IMR-90 (cell line): Measurements from ENCODE around the gene AADACL4. TPM values are rescaled to one million over a fixed set of nuclear protein-coding genes. Genes with fewer than 3 reads are reported as not detected.
A peak's percentile ranks its signal among the peaks of the same experiment; 100 is the strongest.

Source experiments
- ATAC-seq: fragments of 200-7000 bp; cut with Tn5 transposase; 2 replicates; pipeline ENCODE4 v1.9.1; 2020; ENCODE audit warnings: low read depth, mild to moderate bottlenecking, moderate library complexity
- BruUV-seq: library from RNA; stranded (reverse); fragments of 400-500 nt; replicated peaks from 2 replicates; lab custom pipeline; 2021; lab: Mats Ljungman, UMichigan
- CTCF ChIA-PET: fragments of 300-600 bp; formaldehyde crosslinking; extraction: SDS; loops from one replicate; lab custom pipeline; 2021; ENCODE audit warnings: antibody characterized with exemption; lab: Yijun Ruan, JAX
- POLR2A ChIA-PET: fragments of 300-600 bp; sonication (Branson Sonifier 250); formaldehyde crosslinking; loops from one replicate; lab custom pipeline; 2022; ENCODE audit warnings: antibody characterized with exemption; ENCODE audit not compliant: unreplicated experiment; lab: Charles Lee
- DNase-seq: peaks from one replicate; pipeline ENCODE4 v3.0.0; 2013
- H2AFZ ChIP-seq: replicated peaks from 2 replicates; pipeline ENCODE3; 2013; ENCODE audit warnings: low read length, mild to moderate bottlenecking; ENCODE audit not compliant: poor library complexity
- H2AK5ac ChIP-seq: 2 replicates; pipeline ENCODE4 v1.6.1; 2013; ENCODE audit warnings: low read depth, low read length, inconsistent platforms
- H2AK9ac ChIP-seq: replicated peaks from 2 replicates; pipeline ENCODE3; 2013; ENCODE audit warnings: mild to moderate bottlenecking, low read depth, low read length, moderate library complexity; ENCODE audit not compliant: poor library complexity
- H2BK120ac ChIP-seq: 2 replicates; pipeline ENCODE4 v1.6.1; 2013; ENCODE audit warnings: low read depth, low read length, inconsistent platforms
- H2BK15ac ChIP-seq: 3 replicates; pipeline ENCODE4 v1.6.1; 2013; ENCODE audit warnings: low read depth, low read length, inconsistent platforms
- H2BK20ac ChIP-seq: 2 replicates; pipeline ENCODE4 v1.6.1; 2013; ENCODE audit warnings: low read depth, mild to moderate bottlenecking, inconsistent platforms, low read length, moderate library complexity
- H2BK5ac ChIP-seq: 2 replicates; pipeline ENCODE4 v1.6.1; 2013; ENCODE audit warnings: mild to moderate bottlenecking, low read depth, low read length, inconsistent platforms; ENCODE audit not compliant: poor library complexity, severe bottlenecking
- H3K14ac ChIP-seq: replicated peaks from 2 replicates; pipeline ENCODE4 v1.6.1; 2013; ENCODE audit warnings: low read depth, low read length, inconsistent platforms
- H3K18ac ChIP-seq: 2 replicates; pipeline ENCODE4 v1.6.1; 2013; ENCODE audit warnings: low read depth, low read length, control low read depth
- H3K23ac ChIP-seq: 2 replicates; pipeline ENCODE4 v1.6.1; 2013; ENCODE audit warnings: low read depth, low read length, inconsistent platforms
- H3K27ac ChIP-seq: 2 replicates; pipeline ENCODE4 v1.5.1; 2013; ENCODE audit warnings: mild to moderate bottlenecking, control low read depth, low read length; ENCODE audit not compliant: insufficient read depth
- H3K27me3 ChIP-seq: 2 replicates; pipeline ENCODE4 v1.6.1; 2013; ENCODE audit warnings: low read length; ENCODE audit not compliant: control insufficient read depth, insufficient read depth
- H3K36me3 ChIP-seq: 2 replicates; pipeline ENCODE4 v1.6.1; 2013; ENCODE audit warnings: low read length, mixed read lengths; ENCODE audit not compliant: control insufficient read depth, insufficient read depth
- H3K4ac ChIP-seq: 2 replicates; pipeline ENCODE4 v1.6.1; 2013; ENCODE audit warnings: low read depth, low read length, inconsistent platforms
- H3K4me1 ChIP-seq: 2 replicates; pipeline ENCODE4 v1.6.1; 2013; ENCODE audit warnings: low read length, mixed read lengths; ENCODE audit not compliant: control insufficient read depth, insufficient read depth
- H3K4me2 ChIP-seq: 2 replicates; pipeline ENCODE4 v1.6.1; 2013; ENCODE audit warnings: low read depth, mild to moderate bottlenecking, control low read depth, low read length, moderate library complexity
- H3K4me3 ChIP-seq: 2 replicates; pipeline ENCODE4 v1.5.1; 2013; ENCODE audit warnings: low read depth, mild to moderate bottlenecking, control low read depth, low read length, moderate library complexity; ENCODE audit not compliant: insufficient read depth
- H3K56ac ChIP-seq: 2 replicates; pipeline ENCODE4 v1.6.1; 2013; ENCODE audit warnings: low read length, inconsistent platforms; ENCODE audit not compliant: insufficient read depth; ENCODE audit errors: extremely low read depth
- H3K79me1 ChIP-seq, 2 experiments: 2 replicates each; pipeline ENCODE4 v1.6.1; 2013; ENCODE audit warnings: low read length in 2 of 2, inconsistent platforms in 1 of 2, low read depth in 1 of 2
- H3K9ac ChIP-seq: 2 replicates; pipeline ENCODE4 v1.6.1; 2013; ENCODE audit warnings: low read depth, low read length, control low read depth
- H3K9me1 ChIP-seq: 2 replicates; pipeline ENCODE4 v1.6.1; 2013; ENCODE audit warnings: low read length, inconsistent platforms; ENCODE audit not compliant: insufficient read depth
- H3K9me3 ChIP-seq: 2 replicates; pipeline ENCODE4 v1.6.1; 2013; ENCODE audit warnings: low read length; ENCODE audit not compliant: control insufficient read depth, insufficient read depth
- H4K20me1 ChIP-seq: 2 replicates; pipeline ENCODE4 v1.6.1; 2013; ENCODE audit warnings: low read length, inconsistent platforms; ENCODE audit not compliant: insufficient read depth
- H4K5ac ChIP-seq: 2 replicates; pipeline ENCODE4 v1.6.1; 2013; ENCODE audit warnings: mild to moderate bottlenecking, low read depth, low read length, control low read depth
- H4K8ac ChIP-seq, 2 experiments: 2 replicates each; pipeline ENCODE4 v1.6.1; 2013; ENCODE audit warnings: low read depth in 2 of 2, low read length in 2 of 2, control low read depth in 1 of 2, inconsistent platforms in 1 of 2
- H4K91ac ChIP-seq: 2 replicates; pipeline ENCODE4 v1.6.1; 2013; ENCODE audit warnings: low read depth, low read length, inconsistent platforms; ENCODE audit not compliant: insufficient read depth
- BHLHE40 ChIP-seq: fragments of 150-350 bp; IDR thresholded peaks from 2 replicates; pipeline ENCODE4 v1.6.1; 2016; ENCODE audit warnings: mild to moderate bottlenecking, low read depth, low read length
- CEBPB ChIP-seq: IDR thresholded peaks from 2 replicates; pipeline ENCODE4 v1.6.1; 2012; ENCODE audit warnings: low read depth, low read length, improper control_type of control experiment
- CHD1 ChIP-seq: IDR thresholded peaks from 2 replicates; pipeline ENCODE4 v1.6.1; 2012; ENCODE audit warnings: low read depth, low read length, improper control_type of control experiment
- CTCF ChIP-seq: conservative IDR thresholded peaks from 2 replicates; pipeline ENCODE4 v1.5.1; 2012; ENCODE audit warnings: mild to moderate bottlenecking, low read depth, low read length, improper control_type of control experiment
- FOS ChIP-seq: fragments of 150-350 bp; IDR thresholded peaks from 2 replicates; pipeline ENCODE4 v1.6.1; 2016; ENCODE audit warnings: low read depth, low read length
- MAFK ChIP-seq: IDR thresholded peaks from 2 replicates; pipeline ENCODE4 v1.6.1; 2012; ENCODE audit warnings: low read depth, low read length, improper control_type of control experiment
- MAZ ChIP-seq: IDR thresholded peaks from 2 replicates; pipeline ENCODE4 v1.6.1; 2012; ENCODE audit warnings: low read depth, mild to moderate bottlenecking, low read length, improper control_type of control experiment, moderate library complexity, borderline replicate concordance
- MXI1 ChIP-seq: IDR thresholded peaks from 2 replicates; pipeline ENCODE4 v1.6.1; 2012; ENCODE audit warnings: low read depth, mild to moderate bottlenecking, low read length, moderate library complexity, borderline replicate concordance
- POLR2A ChIP-seq: IDR thresholded peaks from 2 replicates; pipeline ENCODE4 v1.6.1; 2012; ENCODE audit warnings: mild to moderate bottlenecking, low read depth, low read length
- RAD21 ChIP-seq: IDR thresholded peaks from 2 replicates; pipeline ENCODE4 v1.6.1; 2012; ENCODE audit warnings: low read length, improper control_type of control experiment
- RCOR1 ChIP-seq: IDR thresholded peaks from 2 replicates; pipeline ENCODE4 v1.6.1; 2012; ENCODE audit warnings: mild to moderate bottlenecking, low read length, improper control_type of control experiment; ENCODE audit not compliant: insufficient replicate concordance
- RFX5 ChIP-seq: IDR thresholded peaks from 2 replicates; pipeline ENCODE4 v1.8.0; 2012; ENCODE audit warnings: low read depth, mild to moderate bottlenecking, low read length, moderate library complexity
- SMC3 ChIP-seq: fragments of 150-350 bp; IDR thresholded peaks from 2 replicates; pipeline ENCODE4 v1.6.1; 2016; ENCODE audit warnings: low read depth, mild to moderate bottlenecking, antibody characterized with exemption, low read length, moderate library complexity
- USF2 ChIP-seq: fragments of 150-350 bp; IDR thresholded peaks from 2 replicates; pipeline ENCODE4 v1.6.1; 2017; ENCODE audit warnings: mild to moderate bottlenecking, antibody characterized with exemption, low read length, low read depth
- WGBS, 2 experiments: methylation state at CpG; one replicate each; pipeline versions ENCODE4 v1.1.5 to v1.1.7; 2013; ENCODE audit warnings: missing lambda C conversion rate in 2 of 2; ENCODE audit not compliant: insufficient read length in 1 of 2; ENCODE audit errors: extremely low coverage in 2 of 2; 5-methylcytosine and 5-hydroxymethylcytosine counted together
- dilution Hi-C: fragments of 300-500 bp; cut with HindIII; formaldehyde crosslinking; loops from one replicate; pipeline ENCODE4 v1.14.3; 2018; ENCODE audit warnings: low sequenced_read_pairs; ENCODE audit not compliant: unreplicated experiment
- in situ Hi-C: fragments of 300-500 bp; cut with MboI; formaldehyde crosslinking; loops from 3 replicates; pipeline ENCODE4 v1.14.3; 2019; ENCODE audit warnings: low sequenced_read_pairs, inconsistent platforms, mixed read lengths
- intact Hi-C: fragments of 100-400 bp; cut with micrococcal nuclease; formaldehyde crosslinking; loops from 2 replicates; pipeline ENCODE4 v1.10.0; 2022
- polyA plus RNA-seq, 3 experiments: library from polyadenylated mRNA; depleted of rRNA; stranded (reverse); fragments of >200 nt; gene quantifications; 2 replicates each; pipeline ENCODE4 v1.2.3, GENCODE V29; 2012; ENCODE audit warnings: low replicate concordance in 1 of 3
- total RNA-seq: library from RNA; depleted of rRNA; stranded (reverse); fragments of >200 nt; gene quantifications from 2 replicates; pipeline ENCODE4 v1.2.3, GENCODE V29; 2012

Gene AADACL4
- total and polyA plus RNA-seq, 2 of the 4 experiments (the other 2 are of a cell fraction) = not detected

GRCh38 chr1:12615159-12615864 is 28.6 kb upstream of the AADACL4 start:
- H2AFZ ChIP-seq = peak overlapping the region; percentile 89
- peak; percentile 49 for DNase-seq
- CTCF ChIA-PET = interaction anchor here (0.5 to 0.8 kb wide), 2 partner anchors 168 to 340 kb away, joined by 3 read pairs; no protein-coding TSS in a partner anchor
- TF ChIP-seq MAZ (no peak), CTCF (no peak), POLR2A (no peak), RFX5 (no peak), CEBPB (no peak), SMC3 (no peak), MAFK (no peak), RAD21 (no peak), RCOR1 (no peak), BHLHE40 (no peak), MXI1 (no peak), USF2 (no peak), FOS (no peak), CHD1 (no peak)

More at GRCh38 chr1:12615159-12615864, 28.6 kb upstream of the AADACL4 start:
- no CpG with 5 or more reads among the region's 12 CpGs for WGBS, 2 experiments
- Histone ChIP-seq H3K9me3 (no peaks in the 10 kb centered on the region), H4K91ac (peak overlapping the region; percentile 86), H2BK5ac (peak overlapping the region; percentile 77), H3K9me1 (peaks cover 11% of the 10 kb centered on the region), H3K4me2 (peak overlapping the region; percentile 76), H3K23ac (peak overlapping the region; percentile 81), H2AK9ac (peak overlapping the region; percentile 71), H3K79me1 (peaks cover 5 to 22% of the 10 kb centered on the region in 2 experiments; a peak in 2 of 4 replicates), H3K36me3 (peaks cover 9% of the 10 kb centered on the region), H3K9ac (peak overlapping the region; percentile 74), H3K4me3 (peak overlapping the region; percentile 66), H4K20me1 (no peaks in the 10 kb centered on the region), H3K4ac (peak overlapping the region; percentile 88), H4K8ac (peak overlapping the region; percentile 41 to 81; a peak in 3 of 4 replicates), H3K27ac (peak overlapping the region; percentile 77), H3K27me3 (no peaks in the 10 kb centered on the region), H4K5ac (peak overlapping the region; percentile 58), H2AK5ac (peak overlapping the region; percentile 65), H2BK120ac (peak overlapping the region; percentile 86), H2BK20ac (peak overlapping the region; percentile 90), H3K4me1 (peaks cover 22% of the 10 kb centered on the region), H3K56ac (peak overlapping the region; percentile 87), H2BK15ac (peak overlapping the region; percentile 56; the same call in 2 of the 3 replicates), H3K18ac (peak overlapping the region; percentile 55), H3K14ac (peak overlapping the region; percentile 91)
- BruUV-seq = no TSS peak
- POLR2A ChIA-PET = interaction anchor here (0.5 kb wide), 1 partner anchor 1358 kb away, joined by 4 read pairs; no protein-coding TSS in a partner anchor
- intact Hi-C loops = loop anchor here (1.0 to 5.0 kb wide), 3 partner anchors 58 to 153 kb away; no protein-coding TSS in a partner anchor
- dilution Hi-C loops = no loop called here
- in situ Hi-C loops = loop anchor here (5.0 to 25.0 kb wide), 3 partner anchors 61 to 303 kb away; no protein-coding TSS in a partner anchor
- ATAC-seq = 0 out of 2 replicates have a peak, but pooled peaks have one; percentile 2
